ENCODE results near the gene CHCT1.
"Not testable (repeated sequence)": the region's sequence is repeated elsewhere in the genome, so short reads cannot be mapped to it uniquely, and the experiment has no call there.

Gene CHCT1

GRCh38 chr17:60425626-60426025 is 3.3 kb downstream of the CHCT1 start:
- Histone ChIP-seq H3K9ac (no peak overlapping the region), H3K79me2 (ENCODE audit: insufficient read depth, low read depth) (no peaks in the 10 kb centered on the region), H3K4me2 (no peak overlapping the region), H3K4me3 (IDR thresholded peaks at IDR 0.05; ENCODE audit: insufficient read depth, low read depth, low read length) (no peak overlapping the region), H3K27me3 (ENCODE audit: insufficient read depth, low read depth) (no peaks in the 10 kb centered on the region), H3K4me1 (ENCODE audit: low read depth, poor library complexity, severe bottlenecking) (peaks cover 6% of the 10 kb centered on the region), H2AFZ (ENCODE audit: low read depth) (no peak overlapping the region), H4K20me1 (ENCODE audit: insufficient read depth) (no peaks in the 10 kb centered on the region), H3K27ac (no peak overlapping the region), H3K36me3 (ENCODE audit: insufficient read depth) (no peaks in the 10 kb centered on the region)
- no peak for TF ChIP-seq CTCF (conservative IDR thresholded peaks at IDR 0.05; ENCODE audit: low read depth, low read length)

GRCh38 chr17:60426596-60426995 is 4.3 kb downstream of the CHCT1 start:
- Histone ChIP-seq H3K27ac (no peak overlapping the region), H3K79me2 (ENCODE audit: insufficient read depth, low read depth) (no peaks in the 10 kb centered on the region), H3K4me2 (no peak overlapping the region), H3K4me3 (IDR thresholded peaks at IDR 0.05; ENCODE audit: insufficient read depth, low read depth, low read length) (no peak overlapping the region), H3K9ac (no peak overlapping the region), H3K36me3 (ENCODE audit: insufficient read depth) (no peaks in the 10 kb centered on the region), H4K20me1 (ENCODE audit: insufficient read depth) (no peaks in the 10 kb centered on the region), H3K4me1 (ENCODE audit: low read depth, poor library complexity, severe bottlenecking) (no peaks in the 10 kb centered on the region), H3K27me3 (ENCODE audit: insufficient read depth, low read depth) (no peaks in the 10 kb centered on the region), H2AFZ (ENCODE audit: low read depth) (no peak overlapping the region)
- TF ChIP-seq CTCF (conservative IDR thresholded peaks at IDR 0.05; ENCODE audit: low read depth, low read length) = no peak

GRCh38 chr17:60428491-60428890 is 6.2 kb downstream of the CHCT1 start:
- not testable (repeated sequence) for H3K79me2 ChIP-seq (ENCODE audit: insufficient read depth, low read depth); H4K20me1 ChIP-seq (ENCODE audit: insufficient read depth); H3K4me2 ChIP-seq; H3K4me3 ChIP-seq (IDR thresholded peaks at IDR 0.05; ENCODE audit: insufficient read depth, low read depth, low read length); H3K4me1 ChIP-seq (ENCODE audit: low read depth, poor library complexity, severe bottlenecking); H3K9ac ChIP-seq; H3K27me3 ChIP-seq (ENCODE audit: insufficient read depth, low read depth); H3K27ac ChIP-seq; H3K36me3 ChIP-seq (ENCODE audit: insufficient read depth); H2AFZ ChIP-seq (ENCODE audit: low read depth)

- H3K27ac ChIP-seq; H3K27me3 ChIP-seq (ENCODE audit: insufficient read depth, low read depth); H3K4me3 ChIP-seq (IDR thresholded peaks at IDR 0.05; ENCODE audit: insufficient read depth, low read depth, low read length); H3K4me1 ChIP-seq (ENCODE audit: low read depth, poor library complexity, severe bottlenecking); H3K4me2 ChIP-seq; H3K36me3 ChIP-seq (ENCODE audit: insufficient read depth); H4K20me1 ChIP-seq (ENCODE audit: insufficient read depth); H3K9ac ChIP-seq; H2AFZ ChIP-seq (ENCODE audit: low read depth); H3K79me2 ChIP-seq (ENCODE audit: insufficient read depth, low read depth): not testable (repeated sequence)
Observed at GRCh38 chr17:60430561-60430960, 8.3 kb downstream of the CHCT1 start.

GRCh38 chr17:60433021-60433997 is 11.0 kb downstream of the CHCT1 start:
- peaks cover 21% of the 10 kb centered on the region for H3K4me1 ChIP-seq (ENCODE audit: low read depth, poor library complexity, severe bottlenecking)
- H3K4me2 ChIP-seq; H4K20me1 ChIP-seq (ENCODE audit: insufficient read depth); H3K9ac ChIP-seq; H3K4me3 ChIP-seq (IDR thresholded peaks at IDR 0.05; ENCODE audit: insufficient read depth, low read depth, low read length); H3K36me3 ChIP-seq (ENCODE audit: insufficient read depth); H3K27ac ChIP-seq; H3K27me3 ChIP-seq (ENCODE audit: insufficient read depth, low read depth); H3K79me2 ChIP-seq (ENCODE audit: insufficient read depth, low read depth); H2AFZ ChIP-seq (ENCODE audit: low read depth): not testable (repeated sequence)

All from KMS-11 (cell line).